Activated naive CD8-positive, alpha-beta T cell treated with anti-CD3 and anti-CD28 coated beads, Interleukin-2, amount 10 ng/mL, durations not matched to agents 7 days and 5 days (primary cell): Measurements from ENCODE around the gene TAB3. TPM values are rescaled to one million over a fixed set of nuclear protein-coding genes. Genes with fewer than 3 reads are reported as not detected.

Experiments
- ATAC-seq: fragments of 150-1000 bp; cut with Tn5 transposase; one replicate; pipeline ENCODE4 v1.10.0; 2021; ENCODE audit warnings: low read depth, moderate library complexity
- POLR2A ChIA-PET: fragments of 350-600 bp; sonication (Branson Sonifier 250); formaldehyde crosslinking; loops from one replicate; lab custom pipeline; 2021; ENCODE audit warnings: antibody characterized with exemption; lab: Charles Lee
- DNase-seq: peaks from one replicate; pipeline ENCODE4 v3.0.0; 2021
- H3K27ac Mint-ChIP-seq: one replicate; pipeline ENCODE4 v1.8.0; 2022; ENCODE audit warnings: mild to moderate bottlenecking, mixed read lengths
- H3K27me3 Mint-ChIP-seq: one replicate; pipeline ENCODE4 v1.8.0; 2022; ENCODE audit warnings: mild to moderate bottlenecking, moderate library complexity, mixed read lengths
- H3K36me3 Mint-ChIP-seq: one replicate; pipeline ENCODE4 v1.8.0; 2021; ENCODE audit warnings: mild to moderate bottlenecking, mixed read lengths
- H3K4me1 Mint-ChIP-seq: one replicate; pipeline ENCODE4 v1.8.0; 2021; ENCODE audit warnings: mixed read lengths
- H3K4me3 Mint-ChIP-seq: one replicate; pipeline ENCODE4 v1.8.0; 2022; ENCODE audit warnings: mild to moderate bottlenecking, moderate library complexity, mixed read lengths
- H3K9me3 Mint-ChIP-seq: one replicate; pipeline ENCODE4 v1.8.0; 2021; ENCODE audit warnings: mixed read lengths
- total RNA-seq, 2 experiments: library from RNA; stranded (reverse); gene quantifications; one replicate each; pipeline ENCODE4 v1.2.3, GENCODE V29; 2021

TAB3 gene
- total RNA-seq, 2 experiments from 2014 or later = 17.3 to 20.7 TPM

DNA sequence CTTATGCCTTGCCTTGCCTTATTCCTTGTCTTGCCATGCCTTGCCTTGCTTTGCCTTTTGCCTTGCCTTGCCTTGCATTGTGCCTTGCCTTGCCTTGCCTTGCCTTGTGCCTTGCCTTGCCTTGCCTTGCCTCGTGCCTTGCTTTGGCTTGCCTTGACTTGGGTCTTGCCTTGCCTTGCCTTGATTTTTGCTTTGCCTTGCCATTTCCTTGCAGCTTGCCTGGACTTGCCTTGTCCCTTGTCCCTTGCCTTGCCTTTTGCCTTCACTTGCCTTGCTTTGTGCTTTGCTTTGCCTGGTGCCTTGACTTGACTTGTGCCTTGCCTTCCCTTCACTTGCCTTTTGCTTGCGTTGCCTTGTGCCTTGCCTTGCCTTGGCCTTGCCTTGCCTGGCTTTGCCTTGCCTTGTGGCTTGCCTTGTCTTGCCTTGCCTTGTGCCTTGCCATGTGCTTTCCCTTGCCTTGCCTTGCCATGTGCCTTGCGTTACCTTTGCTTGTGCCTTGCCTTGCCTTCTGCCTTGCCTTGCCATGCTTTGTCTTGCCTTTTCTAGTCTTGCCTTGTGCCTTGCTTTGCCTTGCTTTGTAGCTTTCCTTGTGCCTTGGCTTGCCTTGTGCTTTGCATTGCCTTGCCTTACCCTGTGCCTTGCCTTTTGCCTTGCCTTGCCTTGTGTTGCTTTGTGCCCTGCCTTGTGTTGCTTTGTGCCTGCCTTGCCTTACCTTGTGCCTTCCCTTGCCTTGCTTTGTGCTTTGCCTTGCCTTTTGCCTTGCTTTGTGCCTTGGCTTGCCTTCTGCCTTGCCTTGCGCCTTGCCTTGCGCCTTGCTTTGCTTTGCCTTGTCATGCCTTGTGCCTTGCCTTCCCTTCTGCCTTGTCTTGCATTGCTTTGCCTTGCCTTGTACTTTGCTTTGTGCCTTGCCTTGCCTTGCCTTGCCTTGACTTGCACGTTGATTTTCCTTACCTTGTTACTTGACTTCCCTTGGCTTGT, 92.8 kb downstream of the TAB3 start:
- no peaks in the 10 kb centered on the region for H3K4me1 Mint-ChIP-seq
- H3K27me3 Mint-ChIP-seq = no peaks in the 10 kb centered on the region
- no peak overlapping the region for H3K4me3 Mint-ChIP-seq
- H3K36me3 Mint-ChIP-seq = no peaks in the 10 kb centered on the region
- DNase-seq (no peak), ATAC-seq (no peak)
- POLR2A ChIA-PET = no interaction called here
- peaks cover 5% of the 10 kb centered on the region for H3K9me3 Mint-ChIP-seq
- H3K27ac Mint-ChIP-seq = no peak overlapping the region

DNA sequence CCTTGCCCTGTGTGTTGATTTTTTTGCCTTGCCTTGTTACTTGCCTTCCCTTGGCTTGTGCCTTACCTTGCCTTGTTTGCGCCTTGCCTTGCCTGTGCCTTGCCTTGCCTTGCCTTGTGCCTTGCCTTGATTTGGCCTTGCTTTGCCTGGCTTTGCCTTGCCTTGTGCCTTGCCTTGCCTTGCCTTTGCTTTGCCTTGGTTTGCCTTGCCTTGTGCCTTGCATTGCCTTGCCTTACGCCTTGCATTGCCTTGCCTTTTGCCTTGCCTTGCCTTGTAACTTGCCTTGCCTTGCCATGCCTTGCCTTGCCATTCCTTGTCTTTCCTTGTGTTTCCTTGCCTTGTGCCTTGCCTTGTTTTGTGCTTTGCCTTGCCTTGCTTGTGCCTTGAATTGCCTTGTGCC, 94.6 kb downstream of the TAB3 start:
- DNase-seq (no peak), ATAC-seq (no peak)
- H3K27ac Mint-ChIP-seq = no peak overlapping the region
- H3K27me3 Mint-ChIP-seq = no peaks in the 10 kb centered on the region
- no peak overlapping the region for H3K4me3 Mint-ChIP-seq
- POLR2A ChIA-PET = no interaction called here
- peaks cover 5% of the 10 kb centered on the region for H3K9me3 Mint-ChIP-seq
- no peaks in the 10 kb centered on the region for H3K36me3 Mint-ChIP-seq
- H3K4me1 Mint-ChIP-seq = no peaks in the 10 kb centered on the region

DNA sequence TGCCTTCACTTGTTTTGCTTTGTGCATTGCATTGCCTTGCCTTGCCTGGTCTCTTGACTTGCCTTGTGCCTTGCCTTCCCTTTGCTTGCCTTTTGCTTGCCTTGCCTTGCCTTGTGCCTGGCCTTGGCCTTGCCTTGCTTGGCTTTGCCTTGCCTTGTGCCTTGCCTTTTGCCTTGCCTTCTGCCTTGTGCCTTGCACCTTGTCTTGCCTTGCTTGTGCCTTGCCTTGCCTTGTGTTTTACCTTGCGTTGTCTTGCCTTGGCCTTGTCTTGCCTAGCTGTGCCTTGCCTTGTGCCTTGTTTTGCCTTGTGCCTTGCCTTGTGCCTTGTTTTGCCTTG, 95.3 kb downstream of the TAB3 start:
- H3K9me3 Mint-ChIP-seq = peaks cover 5% of the 10 kb centered on the region
- H3K4me3 Mint-ChIP-seq = no peak overlapping the region
- ATAC-seq = no peak
- POLR2A ChIA-PET = no interaction called here
- no peak for DNase-seq
- no peaks in the 10 kb centered on the region for H3K4me1 Mint-ChIP-seq
- no peak overlapping the region for H3K27ac Mint-ChIP-seq
- no peaks in the 10 kb centered on the region for H3K36me3 Mint-ChIP-seq
- no peaks in the 10 kb centered on the region for H3K27me3 Mint-ChIP-seq

DNA sequence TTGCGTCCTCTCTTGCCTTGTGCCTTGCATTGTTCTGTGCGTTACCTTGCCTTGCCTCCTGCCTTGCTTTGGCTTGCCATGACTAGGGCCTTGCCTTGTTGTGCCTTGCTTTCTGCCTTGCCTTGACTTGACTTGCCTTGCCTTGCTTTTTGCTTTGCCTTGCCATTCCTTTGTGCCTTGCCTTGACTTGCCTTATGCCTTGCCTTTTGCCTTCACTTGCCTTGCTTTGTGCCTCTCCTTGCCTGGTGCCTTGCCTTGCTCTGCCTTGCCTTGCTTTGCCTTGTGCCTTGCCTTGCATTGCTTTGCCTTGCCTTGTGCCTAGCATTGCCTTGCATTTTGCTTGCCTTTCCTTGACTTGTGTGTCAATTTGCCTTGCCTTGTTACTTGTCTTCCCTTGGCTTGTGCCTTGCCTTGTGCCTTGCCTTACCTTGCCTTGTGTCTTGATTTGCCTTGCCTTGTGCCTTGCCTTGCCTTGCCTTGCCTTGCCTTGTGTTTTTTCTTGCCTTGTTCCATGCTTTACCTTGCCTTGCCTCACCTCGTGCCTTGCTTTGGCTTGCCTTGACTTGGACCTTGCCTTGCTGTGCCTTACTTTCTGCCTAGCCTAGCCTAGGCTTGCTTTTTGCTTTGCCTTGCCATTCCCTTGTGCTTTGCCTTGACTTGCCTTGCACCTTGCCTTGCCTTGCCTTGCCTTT, 95.8 kb downstream of the TAB3 start:
- H3K4me3 Mint-ChIP-seq = no peak overlapping the region
- H3K27ac Mint-ChIP-seq = no peak overlapping the region
- H3K4me1 Mint-ChIP-seq = no peaks in the 10 kb centered on the region
- no peaks in the 10 kb centered on the region for H3K36me3 Mint-ChIP-seq
- POLR2A ChIA-PET = no interaction called here
- DNase-seq (no peak), ATAC-seq (no peak)
- no peaks in the 10 kb centered on the region for H3K27me3 Mint-ChIP-seq
- peaks cover 5% of the 10 kb centered on the region for H3K9me3 Mint-ChIP-seq

DNA sequence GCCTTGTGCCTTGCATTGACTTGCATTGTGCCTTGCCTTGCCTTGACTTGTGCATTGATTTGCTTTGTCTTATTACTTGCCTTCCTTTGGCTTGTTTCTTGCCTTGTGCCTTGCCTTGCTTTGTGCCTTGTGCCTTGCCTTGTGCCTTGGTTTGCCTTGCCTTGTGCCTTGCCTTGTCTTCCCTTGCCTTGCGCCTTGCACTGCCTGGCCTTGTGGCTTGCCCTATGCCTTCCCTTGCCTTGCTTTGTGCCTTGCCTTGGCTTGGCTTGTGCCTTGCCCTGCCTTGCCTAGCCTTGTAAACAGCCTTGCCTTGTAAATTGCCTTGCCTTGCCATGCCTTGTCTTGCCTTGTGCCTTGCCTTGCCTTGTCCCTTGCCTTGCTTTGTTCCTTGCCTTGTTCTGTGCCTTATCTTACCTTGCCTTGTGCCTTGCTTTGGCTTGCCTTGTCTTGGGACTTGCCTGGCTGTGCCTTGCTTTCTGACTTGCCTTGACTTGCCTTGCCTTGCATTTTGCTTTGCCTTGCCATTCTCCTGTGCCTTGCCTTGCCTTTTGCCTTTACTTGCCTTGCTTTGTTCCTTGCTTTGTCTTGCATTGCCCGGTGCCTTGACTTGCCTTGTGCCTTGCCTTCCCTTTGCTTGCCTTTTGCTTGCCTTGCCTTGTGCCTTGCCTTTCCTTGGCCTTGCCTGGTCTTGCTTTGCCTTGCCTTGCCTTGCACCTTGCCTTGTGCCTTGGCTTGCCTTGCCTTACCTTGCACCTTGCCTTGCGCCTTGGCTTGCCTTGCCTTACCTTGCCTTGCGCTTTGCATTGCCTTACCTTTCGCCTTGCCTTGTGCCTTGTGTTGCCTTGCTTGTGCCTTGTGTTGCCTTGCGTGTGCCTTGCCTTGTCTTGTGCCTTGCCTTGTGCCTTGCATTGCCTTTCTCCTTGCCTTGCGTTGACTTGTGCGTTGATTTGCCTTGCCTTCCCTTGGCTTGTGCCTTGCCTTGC, 97.5 kb downstream of the TAB3 start:
- Mint-ChIP-seq H3K27ac (no peak overlapping the region), H3K9me3 (peaks cover 5% of the 10 kb centered on the region), H3K4me3 (no peak overlapping the region), H3K36me3 (no peaks in the 10 kb centered on the region), H3K27me3 (no peaks in the 10 kb centered on the region), H3K4me1 (no peaks in the 10 kb centered on the region)
- DNase-seq (no peak), ATAC-seq (no peak)
- POLR2A ChIA-PET = no interaction called here

DNA sequence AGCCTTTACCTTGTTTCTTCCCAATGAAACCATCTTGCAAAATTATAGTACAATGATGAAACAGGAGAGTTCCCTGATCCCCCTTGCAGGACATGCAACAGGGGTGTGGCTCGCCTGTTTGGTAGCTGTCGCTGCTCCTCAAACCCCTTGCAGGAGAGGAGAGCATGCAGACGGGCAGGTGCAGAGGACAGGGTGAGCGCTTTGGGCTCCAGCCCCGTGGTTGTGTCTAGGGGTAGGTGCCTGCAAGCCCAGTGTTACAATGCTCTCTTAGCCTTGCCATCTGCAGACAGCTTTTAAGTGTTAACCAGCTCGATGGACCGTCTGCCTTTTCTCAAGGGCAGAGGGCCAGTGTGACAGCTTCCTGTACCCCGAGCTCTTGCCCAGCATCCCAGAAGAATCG, 102.0 kb downstream of the TAB3 start:
- POLR2A ChIA-PET = no interaction called here
- Mint-ChIP-seq H3K9me3 (no peaks in the 10 kb centered on the region), H3K36me3 (no peaks in the 10 kb centered on the region), H3K27me3 (peaks cover 2% of the 10 kb centered on the region), H3K4me3 (no peak overlapping the region), H3K4me1 (no peaks in the 10 kb centered on the region), H3K27ac (no peak overlapping the region)
- ATAC-seq = no peak
- no peak for DNase-seq

DNA sequence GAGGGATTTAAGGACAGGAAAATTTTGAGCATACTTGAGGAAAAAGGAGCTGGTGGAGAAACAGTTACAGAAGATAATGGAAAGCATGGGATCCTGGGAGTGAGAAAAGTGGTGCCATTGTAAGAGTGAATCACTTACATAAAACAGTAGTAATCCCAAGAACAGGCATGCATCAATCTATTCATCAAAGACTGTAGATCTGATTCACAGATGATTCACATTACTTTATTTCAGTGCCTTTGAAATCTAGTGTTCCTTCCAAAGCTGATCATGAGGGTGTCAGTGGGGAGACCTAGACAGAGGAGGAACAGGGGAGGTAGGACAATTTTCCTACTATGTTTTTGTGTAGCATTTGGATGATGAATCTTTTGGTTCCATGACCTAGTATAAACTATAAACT, 102.7 kb downstream of the TAB3 start:
- Mint-ChIP-seq H3K4me1 (no peaks in the 10 kb centered on the region), H3K36me3 (no peaks in the 10 kb centered on the region), H3K27ac (no peak overlapping the region), H3K4me3 (no peak overlapping the region), H3K27me3 (peaks cover 2% of the 10 kb centered on the region), H3K9me3 (no peaks in the 10 kb centered on the region)
- DNase-seq (no peak), ATAC-seq (no peak)
- POLR2A ChIA-PET = no interaction called here

DNA sequence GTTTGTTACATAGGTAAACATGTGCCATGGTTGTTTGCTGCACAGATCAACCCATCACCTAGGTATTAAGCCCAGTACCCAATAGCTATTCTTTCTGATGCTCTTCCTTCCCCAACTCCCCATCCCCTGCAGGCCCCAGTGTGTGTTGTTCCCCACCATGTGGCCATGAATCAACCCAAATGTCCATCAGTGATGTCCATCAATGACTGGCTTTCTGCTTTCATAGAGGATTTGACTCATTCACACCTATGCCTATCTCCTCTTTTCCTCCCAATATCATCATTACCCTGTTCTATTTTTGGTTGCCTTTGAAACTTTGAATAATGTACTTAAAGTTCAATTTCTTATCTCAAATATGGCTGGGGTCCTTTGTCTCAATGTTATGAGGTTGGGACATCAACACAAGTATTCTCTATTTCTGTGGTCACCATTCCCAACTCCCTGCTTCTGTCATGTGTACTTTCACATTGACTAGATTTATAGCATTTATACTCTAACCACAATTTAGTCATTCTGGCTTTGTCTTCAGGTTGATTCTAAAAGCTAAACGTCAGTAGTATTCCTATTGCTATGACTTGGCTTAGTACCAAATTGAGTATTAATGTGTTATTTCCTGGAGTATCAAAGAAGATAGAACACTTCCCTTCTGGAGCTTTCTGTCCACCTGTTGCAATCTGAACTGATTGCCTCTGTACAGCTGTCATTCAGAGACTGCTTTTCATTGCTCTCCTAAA, 107.2 kb downstream of the TAB3 start:
- H3K36me3 Mint-ChIP-seq = no peaks in the 10 kb centered on the region
- no peaks in the 10 kb centered on the region for H3K4me1 Mint-ChIP-seq
- H3K27me3 Mint-ChIP-seq = peaks cover 2% of the 10 kb centered on the region
- H3K4me3 Mint-ChIP-seq = no peak overlapping the region
- ATAC-seq = no peak
- DNase-seq = no peak
- H3K27ac Mint-ChIP-seq = no peak overlapping the region
- POLR2A ChIA-PET = no interaction called here
- H3K9me3 Mint-ChIP-seq = no peaks in the 10 kb centered on the region

DNA sequence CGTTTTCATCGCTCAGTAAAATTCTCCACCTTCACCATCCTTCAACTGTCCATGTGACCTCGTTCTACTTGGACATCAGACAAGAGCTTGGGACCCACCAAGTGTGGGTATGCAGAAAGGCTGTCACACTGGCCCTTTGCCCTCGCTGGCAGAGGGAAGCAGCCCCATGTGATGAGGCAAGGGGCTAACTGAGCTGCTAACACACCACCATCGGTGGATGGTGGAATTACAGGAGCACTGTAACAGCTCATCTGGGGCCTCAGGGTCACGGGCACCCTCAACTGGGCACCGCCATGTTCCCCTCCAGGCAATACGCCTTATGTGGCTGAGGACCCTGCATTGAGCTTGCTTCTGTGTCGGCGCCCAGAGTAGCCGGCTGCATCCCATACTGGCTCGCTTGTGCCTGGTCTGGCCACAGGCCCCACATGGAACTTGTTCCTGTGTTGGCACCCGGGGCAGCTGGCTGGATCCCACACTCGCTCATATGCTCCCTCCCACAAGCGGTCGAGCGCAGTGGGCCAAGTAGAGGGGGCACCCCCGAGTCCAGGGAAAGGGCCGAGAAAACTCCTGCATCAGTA, 109.5 kb downstream of the TAB3 start:
- DNase-seq (no peak), ATAC-seq (no peak)
- H3K27ac Mint-ChIP-seq = no peak overlapping the region
- POLR2A ChIA-PET = no interaction called here
- H3K36me3 Mint-ChIP-seq = no peaks in the 10 kb centered on the region
- no peaks in the 10 kb centered on the region for H3K4me1 Mint-ChIP-seq
- no peaks in the 10 kb centered on the region for H3K27me3 Mint-ChIP-seq
- peaks cover 2% of the 10 kb centered on the region for H3K9me3 Mint-ChIP-seq
- H3K4me3 Mint-ChIP-seq = no peak overlapping the region

DNA sequence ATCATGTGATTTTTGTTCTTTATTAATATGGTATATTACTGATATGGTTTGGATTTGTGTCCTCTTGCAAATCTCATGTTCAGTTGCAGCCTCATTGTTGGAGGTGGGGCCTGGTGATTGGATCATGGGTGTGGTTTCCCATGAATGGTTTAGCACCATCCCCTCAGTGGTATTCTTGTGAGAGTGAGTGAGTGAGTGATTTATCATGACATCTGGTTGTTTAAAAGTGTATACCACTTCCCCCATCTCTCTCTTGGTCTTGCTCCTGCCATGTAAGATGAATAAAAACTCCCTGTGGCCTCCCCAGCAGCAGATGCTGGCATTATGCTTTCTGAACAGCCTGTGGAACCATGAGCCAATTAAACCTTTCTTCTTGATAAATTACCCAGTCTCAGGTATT, 111.5 kb downstream of the TAB3 start:
- no peaks in the 10 kb centered on the region for H3K27me3 Mint-ChIP-seq
- no peaks in the 10 kb centered on the region for H3K36me3 Mint-ChIP-seq
- ATAC-seq = no peak
- POLR2A ChIA-PET = no interaction called here
- DNase-seq = no peak
- H3K4me3 Mint-ChIP-seq = no peak overlapping the region
- H3K9me3 Mint-ChIP-seq = peaks cover 2% of the 10 kb centered on the region
- H3K4me1 Mint-ChIP-seq = no peaks in the 10 kb centered on the region
- no peak overlapping the region for H3K27ac Mint-ChIP-seq
